AG09319 (cell line): Measurements from ENCODE around the gene RHBDL1.

Source experiments
- DNase-seq: peaks from one replicate; pipeline ENCODE4 v3.0.0-alpha.2; 2010; ENCODE audit warnings: low read depth; ENCODE audit errors: extremely low read depth
- CTCF ChIP-seq: IDR thresholded peaks from 2 replicates; pipeline ENCODE4 v1.5.1; 2011; ENCODE audit warnings: low read depth, mild to moderate bottlenecking, inconsistent platforms, low read length, moderate library complexity

RHBDL1 gene

GRCh38 chr16:629833-630248 lies 45.6 kb upstream of the RHBDL1 start:
- no peak for DNase-seq

GRCh38 chr16:630249-630814 lies 45.1 kb upstream of the RHBDL1 start:
- no peak for DNase-seq
- TF ChIP-seq CTCF: no peak

More at GRCh38 chr16:629833-630248, 45.6 kb upstream of the RHBDL1 start:
- TF ChIP-seq CTCF: no peak

- TF ChIP-seq CTCF: no peak
- DNase-seq: no peak
Observed at GRCh38 chr16:630815-631405, 44.6 kb upstream of the RHBDL1 start, which contains the start of gene WFIKKN1. TSS of gene WFIKKN1 (plus strand) at chr16:630985. CDS start at chr16:631254, 269 bp downstream.

- TF ChIP-seq CTCF: no peak
- DNase-seq: no peak
Observed at GRCh38 chr16:631808-632358, 43.6 kb upstream of the RHBDL1 start.

GRCh38 chr16:632486-633335 lies 42.8 kb upstream of the RHBDL1 start:
- DNase-seq: no peak
- TF ChIP-seq CTCF: no peak

- TF ChIP-seq CTCF: no peak
- DNase-seq: no peak
Observed at GRCh38 chr16:633336-634050, 42.0 kb upstream of the RHBDL1 start.
